ENCODE measurements around the gene NME9.

GRCh38 chr3:138289260-138289659 is 40.4 kb downstream of the NME9 start:
- TF ChIP-seq CTCF (IDR thresholded peaks at IDR 0.05; ENCODE audit: extremely low read depth in 1 of 2, insufficient read depth in 1 of 2, low read depth in 1 of 2, low read length in 2 of 2): no peak
- no peak for TF ChIP-seq EZH2 (IDR thresholded peaks at IDR 0.05; ENCODE audit: borderline replicate concordance, low read depth, low read length, severe bottlenecking)

All from endothelial cell of umbilical vein (primary cell).